ENCODE results near the gene HNRNPR. TPM values are rescaled to one million over a fixed set of nuclear protein-coding genes. Genes with fewer than 3 reads are reported as not detected.
"Not testable (repeated sequence)": the region's sequence is repeated elsewhere in the genome, so short reads cannot be mapped to it uniquely, and the experiment has no call there.

Gene HNRNPR
- total RNA-seq, 1 experiment from 2014 or later: 141 TPM

DNA sequence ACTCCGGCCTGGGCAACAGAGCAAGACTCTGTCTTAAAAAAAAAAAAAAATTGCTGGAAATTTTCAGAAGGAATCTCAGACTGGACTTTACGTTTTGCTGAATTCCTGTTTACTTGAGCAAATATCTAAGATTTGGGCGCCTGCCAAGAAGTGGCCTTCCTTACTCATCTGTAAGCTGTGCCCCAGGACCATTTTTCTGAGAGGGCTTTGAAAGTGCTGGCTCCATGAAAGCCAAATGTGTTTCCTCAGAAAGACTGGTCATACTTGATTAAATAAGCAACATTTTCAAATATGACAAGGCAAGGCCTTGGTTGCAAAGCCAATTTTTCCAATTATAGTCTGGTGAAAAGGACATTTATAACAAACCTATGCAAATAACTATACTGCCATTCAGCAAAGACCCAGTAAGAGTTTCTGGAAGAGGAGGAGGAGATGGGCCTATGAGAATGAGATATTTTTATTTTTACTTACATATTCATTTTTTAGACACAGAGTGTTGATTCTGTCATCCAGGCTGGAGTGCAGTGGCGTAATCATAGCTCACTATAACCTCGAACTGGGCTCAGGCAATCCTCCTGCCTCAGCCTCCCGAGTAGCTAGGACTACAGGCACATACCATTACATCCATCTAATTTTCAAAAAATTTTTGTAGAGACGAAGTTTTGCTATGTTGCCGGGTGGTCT lies 70.5 kb downstream of the HNRNPR start:
- Histone ChIP-seq H3K36me3 (ENCODE audit: low read depth, low read length) (no peaks in the 10 kb centered on the region), H3K4me2 (ENCODE audit: low read length) (no peak overlapping the region), H3K27me3 (ENCODE audit: low read length) (no peaks in the 10 kb centered on the region), H2AFZ (ENCODE audit: low read length) (no peak overlapping the region), H3K4me3 (ENCODE audit: low read length) (no peak overlapping the region), H3K79me2 (ENCODE audit: low read length) (no peaks in the 10 kb centered on the region), H3K27ac (ENCODE audit: low read length) (peak overlapping the region; percentile 48), H3K9ac (ENCODE audit: low read length) (no peak overlapping the region), H3F3A (ENCODE audit: low read length, unreplicated experiment) (peaks cover 7% of the 10 kb centered on the region), H3K9me3 (ENCODE audit: low read length) (no peaks in the 10 kb centered on the region), H3K9me2 (replicated peaks; ENCODE audit: low read length) (no peaks in the 10 kb centered on the region), H4K20me1 (ENCODE audit: low read length) (no peaks in the 10 kb centered on the region), H3K4me1 (ENCODE audit: insufficient read depth, low read length) (peaks cover 32% of the 10 kb centered on the region)
- ChIA-PET POLR2A (ENCODE audit: unreplicated experiment) (interaction anchor here (0.7 kb wide), 2 partner anchors 12 to 56 kb away, joined by 3 to 13 read pairs; no protein-coding TSS in a partner anchor), CTCF (no interaction called here)
- ATAC-seq (peak; percentile 80), DNase-seq (peak; percentile 94)
- BruUV-seq (replicated peaks): no TSS peak
- TF ChIP-seq EZH2 (IDR thresholded peaks at IDR 0.05; ENCODE audit: low read length, unreplicated experiment) (no peak), EZH2phosphoT487 (IDR thresholded peaks at IDR 0.05; ENCODE audit: borderline replicate concordance, low read length) (no peak)
- TF ChIP-seq, protein P1, sequence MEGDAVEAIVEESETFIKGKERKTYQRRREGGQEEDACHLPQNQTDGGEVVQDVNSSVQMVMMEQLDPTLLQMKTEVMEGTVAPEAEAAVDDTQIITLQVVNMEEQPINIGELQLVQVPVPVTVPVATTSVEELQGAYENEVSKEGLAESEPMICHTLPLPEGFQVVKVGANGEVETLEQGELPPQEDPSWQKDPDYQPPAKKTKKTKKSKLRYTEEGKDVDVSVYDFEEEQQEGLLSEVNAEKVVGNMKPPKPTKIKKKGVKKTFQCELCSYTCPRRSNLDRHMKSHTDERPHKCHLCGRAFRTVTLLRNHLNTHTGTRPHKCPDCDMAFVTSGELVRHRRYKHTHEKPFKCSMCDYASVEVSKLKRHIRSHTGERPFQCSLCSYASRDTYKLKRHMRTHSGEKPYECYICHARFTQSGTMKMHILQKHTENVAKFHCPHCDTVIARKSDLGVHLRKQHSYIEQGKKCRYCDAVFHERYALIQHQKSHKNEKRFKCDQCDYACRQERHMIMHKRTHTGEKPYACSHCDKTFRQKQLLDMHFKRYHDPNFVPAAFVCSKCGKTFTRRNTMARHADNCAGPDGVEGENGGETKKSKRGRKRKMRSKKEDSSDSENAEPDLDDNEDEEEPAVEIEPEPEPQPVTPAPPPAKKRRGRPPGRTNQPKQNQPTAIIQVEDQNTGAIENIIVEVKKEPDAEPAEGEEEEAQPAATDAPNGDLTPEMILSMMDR (conservative IDR thresholded peaks at IDR 0.05; ENCODE audit: low read depth, low read length): no peak
- intact Hi-C loops (cut with micrococcal nuclease): loop anchor here (1.0 to 5.0 kb wide), 2 partner anchors 76 to 172 kb away; no protein-coding TSS in a partner anchor

DNA sequence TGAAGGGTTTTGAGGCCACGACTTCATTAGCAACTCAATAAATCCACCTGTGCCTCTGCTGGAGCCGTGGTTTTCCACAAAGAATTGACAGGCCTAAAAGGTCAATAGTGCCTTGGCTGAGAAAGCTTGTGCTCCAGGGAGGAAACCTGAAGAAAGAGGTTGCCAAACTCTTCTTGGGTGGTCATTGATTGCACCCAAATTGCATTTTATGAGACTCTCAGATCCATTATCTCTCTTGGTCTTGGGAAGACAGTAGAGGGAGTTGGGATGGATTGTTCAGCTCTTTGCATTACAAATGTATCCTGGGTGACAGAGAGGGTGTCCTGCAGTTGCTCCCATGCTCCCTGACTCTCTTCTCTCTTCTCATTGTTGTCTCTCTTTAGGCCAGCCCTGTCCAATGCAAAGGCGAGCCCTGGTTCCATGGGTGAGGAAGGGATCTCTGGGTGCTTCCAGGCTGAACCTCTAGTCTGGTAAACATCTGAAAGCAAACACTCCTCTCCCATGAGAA lies 80.7 kb downstream of the HNRNPR start:
- BruUV-seq (replicated peaks): no TSS peak
- Histone ChIP-seq H3K4me1 (ENCODE audit: insufficient read depth, low read length) (no peaks in the 10 kb centered on the region), H3K36me3 (ENCODE audit: low read depth, low read length) (no peaks in the 10 kb centered on the region), H2AFZ (ENCODE audit: low read length) (no peak overlapping the region), H3K79me2 (ENCODE audit: low read length) (no peaks in the 10 kb centered on the region), H3K27ac (ENCODE audit: low read length) (no peak overlapping the region), H3K9me2 (replicated peaks; ENCODE audit: low read length) (no peaks in the 10 kb centered on the region), H3F3A (ENCODE audit: low read length, unreplicated experiment) (no peaks in the 10 kb centered on the region), H3K4me2 (ENCODE audit: low read length) (no peak overlapping the region), H3K27me3 (ENCODE audit: low read length) (no peaks in the 10 kb centered on the region), H3K9me3 (ENCODE audit: low read length) (no peaks in the 10 kb centered on the region), H3K9ac (ENCODE audit: low read length) (no peak overlapping the region), H3K4me3 (ENCODE audit: low read length) (no peak overlapping the region), H4K20me1 (ENCODE audit: low read length) (no peaks in the 10 kb centered on the region)
- TF ChIP-seq, protein P1 (conservative IDR thresholded peaks at IDR 0.05; ENCODE audit: low read depth, low read length): no peak
- intact Hi-C loops (cut with micrococcal nuclease): loop anchor here (5.0 kb wide), 1 partner anchor 36 kb away; no protein-coding TSS in a partner anchor
- CTCF ChIA-PET: interaction anchor here (0.6 kb wide), 2 partner anchors 45 to 773 kb away, joined by 4 to 7 read pairs; no protein-coding TSS in a partner anchor
- no peak for DNase-seq
- ATAC-seq: no peak
- POLR2A ChIA-PET (ENCODE audit: unreplicated experiment): interaction anchor here (0.6 kb wide), 1 partner anchor 20 kb away, joined by 4 read pairs; no protein-coding TSS in a partner anchor

DNA sequence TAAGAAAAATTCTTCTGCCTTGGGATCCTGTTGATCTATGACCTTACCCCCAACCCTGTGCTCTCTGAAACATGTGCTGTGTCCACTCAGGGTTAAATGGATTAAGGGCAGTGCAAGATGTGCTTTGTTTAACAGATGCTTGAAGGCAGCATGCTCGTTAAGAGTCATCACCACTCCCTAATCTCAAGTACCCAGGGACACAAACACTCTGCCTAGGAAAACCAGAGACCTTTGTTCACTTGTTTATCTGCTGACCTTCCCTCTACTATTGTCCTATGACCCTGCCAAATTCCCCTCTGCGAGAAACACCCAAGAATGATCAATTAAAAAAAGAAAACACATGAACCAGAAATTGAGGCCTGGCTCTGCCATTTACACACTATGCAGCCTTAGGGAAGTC lies 86.0 kb downstream of the HNRNPR start:
- H3K27me3 ChIP-seq (ENCODE audit: low read length); POLR2A ChIA-PET (ENCODE audit: unreplicated experiment); H3K9me3 ChIP-seq (ENCODE audit: low read length); DNase-seq; ATAC-seq; BruUV-seq (replicated peaks); H3K4me1 ChIP-seq (ENCODE audit: insufficient read depth, low read length); H3K79me2 ChIP-seq (ENCODE audit: low read length); H3K27ac ChIP-seq (ENCODE audit: low read length); intact Hi-C loops (cut with micrococcal nuclease); H3F3A ChIP-seq (ENCODE audit: low read length, unreplicated experiment); H2AFZ ChIP-seq (ENCODE audit: low read length); H3K9ac ChIP-seq (ENCODE audit: low read length); H3K9me2 ChIP-seq (replicated peaks; ENCODE audit: low read length); H4K20me1 ChIP-seq (ENCODE audit: low read length); H3K36me3 ChIP-seq (ENCODE audit: low read depth, low read length); H3K4me3 ChIP-seq (ENCODE audit: low read length); H3K4me2 ChIP-seq (ENCODE audit: low read length); CTCF ChIA-PET: not testable (repeated sequence)

DNA sequence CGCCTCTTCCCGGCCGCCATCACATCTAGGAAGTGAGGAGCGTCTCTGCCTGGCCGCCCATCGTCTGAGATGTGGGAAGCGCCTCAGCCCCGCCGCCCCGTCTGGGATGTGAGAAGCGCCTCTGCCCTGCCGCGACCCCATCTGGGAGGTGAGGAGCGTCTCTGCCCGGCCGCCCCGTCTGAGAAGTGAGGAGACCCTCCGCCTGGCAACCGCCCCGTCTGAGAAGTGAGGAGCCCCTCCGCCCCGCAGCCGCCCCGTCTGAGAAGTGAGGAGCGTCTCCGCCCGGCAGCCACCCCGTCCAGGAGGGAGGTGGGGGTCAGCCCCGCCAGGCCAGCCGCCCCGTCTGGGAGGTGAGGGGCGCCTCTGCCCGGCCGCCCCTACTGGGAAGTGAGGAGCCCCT lies 86.7 kb downstream of the HNRNPR start:
- H3K9ac ChIP-seq (ENCODE audit: low read length); CTCF ChIA-PET; H3K9me2 ChIP-seq (replicated peaks; ENCODE audit: low read length); H3K9me3 ChIP-seq (ENCODE audit: low read length); H3K4me1 ChIP-seq (ENCODE audit: insufficient read depth, low read length); H3K27ac ChIP-seq (ENCODE audit: low read length); H2AFZ ChIP-seq (ENCODE audit: low read length); BruUV-seq (replicated peaks); H3K36me3 ChIP-seq (ENCODE audit: low read depth, low read length); ATAC-seq; H3K79me2 ChIP-seq (ENCODE audit: low read length); H3K4me2 ChIP-seq (ENCODE audit: low read length); DNase-seq; H4K20me1 ChIP-seq (ENCODE audit: low read length); H3K27me3 ChIP-seq (ENCODE audit: low read length); POLR2A ChIA-PET (ENCODE audit: unreplicated experiment); intact Hi-C loops (cut with micrococcal nuclease); H3F3A ChIP-seq (ENCODE audit: low read length, unreplicated experiment); H3K4me3 ChIP-seq (ENCODE audit: low read length): not testable (repeated sequence)

All from PC-3 (cell line).